HG03064 (cell line): Measurements from ENCODE around the gene MCRS1.
"Not testable (repeated sequence)": the region's sequence is repeated elsewhere in the genome, so short reads cannot be mapped to it uniquely, and the experiment has no call there.

Experiments used
- ATAC-seq: cut with Tn5 transposase; IDR thresholded peaks from one replicate; pipeline ENCODE4 v1.9.1; 2021; ENCODE audit warnings: low read depth; ENCODE audit not compliant: unreplicated experiment

Gene MCRS1

GRCh38 chr12:49541911-49542505 lies 25.9 kb downstream of the MCRS1 start:
- no peak for ATAC-seq

- ATAC-seq = no peak
These were observed 26.6 kb downstream of the MCRS1 start for GRCh38 chr12:49541140-49541861.

- no peak for ATAC-seq
These were observed 27.5 kb downstream of the MCRS1 start for GRCh38 chr12:49540229-49541139.

GRCh38 chr12:49539406-49540228 lies 28.3 kb downstream of the MCRS1 start:
- no peak for ATAC-seq

- ATAC-seq = peak; percentile 47
These were observed 29.2 kb downstream of the MCRS1 start, which contains the start of gene KCNH3 for GRCh38 chr12:49538510-49539403. TSS of gene KCNH3 (plus strand) at chr12:49539030. CDS start at chr12:49539417, 387 bp downstream.

GRCh38 chr12:49537752-49538509 lies 30.0 kb downstream of the MCRS1 start:
- ATAC-seq = no peak

GRCh38 chr12:49537231-49537751 lies 30.7 kb downstream of the MCRS1 start:
- no peak for ATAC-seq

GRCh38 chr12:49536526-49537071 lies 31.3 kb downstream of the MCRS1 start:
- no peak for ATAC-seq

GRCh38 chr12:49535921-49536525 lies 31.9 kb downstream of the MCRS1 start:
- no peak for ATAC-seq

GRCh38 chr12:49534731-49535278 lies 33.1 kb downstream of the MCRS1 start:
- no peak for ATAC-seq

GRCh38 chr12:49534122-49534521 lies 33.8 kb downstream of the MCRS1 start:
- not testable (repeated sequence) for ATAC-seq

GRCh38 chr12:49533331-49533730 lies 34.6 kb downstream of the MCRS1 start:
- no peak for ATAC-seq

- ATAC-seq = no peak
These were observed 36.2 kb downstream of the MCRS1 start for GRCh38 chr12:49531745-49532144.

GRCh38 chr12:49529414-49529813 lies 38.5 kb downstream of the MCRS1 start:
- no peak for ATAC-seq

GRCh38 chr12:49527361-49528130 lies 40.4 kb downstream of the MCRS1 start:
- ATAC-seq = no peak

- no peak for ATAC-seq
These were observed 42.0 kb downstream of the MCRS1 start for GRCh38 chr12:49525942-49526341.
